Measurements from ENCODE around the gene HCAR3.

Gene HCAR3

GRCh38 chr12:122668268-122668667 is 48.3 kb downstream of the HCAR3 start:
- no peak for DNase-seq

DNA sequence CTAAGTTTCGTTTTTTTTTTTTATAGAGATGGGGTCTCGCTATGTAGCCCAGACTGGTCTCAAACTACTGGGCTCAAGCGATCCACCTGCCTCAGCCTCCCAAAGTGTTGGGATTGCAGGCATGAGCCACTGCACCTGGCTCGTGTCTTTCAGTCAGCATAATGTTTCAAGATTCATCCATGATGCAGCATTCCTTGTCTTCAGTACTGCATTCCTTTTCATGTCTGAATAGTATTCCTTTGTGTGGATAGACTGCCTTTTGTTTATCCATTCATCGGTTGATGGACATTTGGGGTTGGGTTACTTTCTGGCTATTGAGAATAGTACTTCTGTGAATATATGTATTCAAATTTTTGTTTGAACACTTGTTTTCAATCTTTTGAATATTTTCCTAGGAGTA is 50.9 kb downstream of the HCAR3 start:
- no peak for DNase-seq

DNA sequence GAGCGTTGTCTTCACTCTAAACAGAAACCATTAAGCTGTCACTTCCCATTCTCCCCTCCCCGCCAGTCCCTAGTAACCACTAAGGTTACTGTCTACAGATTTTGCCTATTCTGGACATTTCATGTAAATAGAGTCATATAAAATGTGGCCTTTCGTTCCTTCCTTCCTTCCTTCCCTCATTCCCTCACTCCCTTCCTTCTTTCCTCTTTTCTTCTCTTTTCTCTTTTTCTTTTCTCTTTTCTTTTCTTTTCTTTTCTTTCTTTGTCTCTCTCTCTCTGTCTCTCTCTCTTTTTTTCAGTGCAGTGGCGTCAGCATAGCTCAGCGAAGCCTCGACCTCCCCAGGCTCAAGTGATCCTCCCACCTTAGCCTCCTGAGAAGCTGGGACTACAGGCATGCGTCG is 51.3 kb downstream of the HCAR3 start:
- no peak for DNase-seq
